Stimulated activated CD8-positive, alpha-beta memory T cell treated with anti-CD3 and anti-CD28 coated beads, Interleukin-15, amount 100 ng/mL, for 48 hours (primary cell): ENCODE results near the gene XRN1.
"Not testable (repeated sequence)": the region's sequence is repeated elsewhere in the genome, so short reads cannot be mapped to it uniquely, and the experiment has no call there.

Experiments
- DNase-seq, 2 donors: peaks; one replicate each; pipeline ENCODE4 v3.0.0-alpha.2; 2020; ENCODE audit warnings: low read depth in 2 of 2

The XRN1 gene

GRCh38 chr3:142434503-142434902 lies 13.3 kb downstream of the XRN1 start:
- DNase-seq, result no peak

GRCh38 chr3:142433110-142433509 lies 14.7 kb downstream of the XRN1 start:
- no peak for DNase-seq

- DNase-seq, result no peak
These were observed 18.3 kb downstream of the XRN1 start for GRCh38 chr3:142429582-142429981.

- DNase-seq, result no peak
These were observed 23.1 kb downstream of the XRN1 start for GRCh38 chr3:142424754-142425153.

GRCh38 chr3:142418926-142419592 lies 28.8 kb downstream of the XRN1 start:
- no peak for DNase-seq

- DNase-seq, result no peak
These were observed 30.5 kb downstream of the XRN1 start for GRCh38 chr3:142417302-142417701.

- DNase-seq, result not testable (repeated sequence)
These were observed 47.3 kb downstream of the XRN1 start for GRCh38 chr3:142400537-142400936.

GRCh38 chr3:142394921-142395622 lies 52.8 kb downstream of the XRN1 start:
- DNase-seq, result no peak

GRCh38 chr3:142385078-142385477 lies 62.8 kb downstream of the XRN1 start:
- no peak for DNase-seq

- DNase-seq, result no peak
These were observed 73.2 kb downstream of the XRN1 start for GRCh38 chr3:142374687-142375086.

GRCh38 chr3:142369576-142369975 lies 78.3 kb downstream of the XRN1 start:
- DNase-seq, result not testable (repeated sequence)

GRCh38 chr3:142366434-142366833 lies 81.4 kb downstream of the XRN1 start:
- no peak for DNase-seq

- no peak for DNase-seq
These were observed 83.8 kb downstream of the XRN1 start for GRCh38 chr3:142363936-142364467.

- DNase-seq, result not testable (repeated sequence)
These were observed 84.4 kb downstream of the XRN1 start for GRCh38 chr3:142363433-142363832.

- no peak for DNase-seq
These were observed 88.5 kb downstream of the XRN1 start for GRCh38 chr3:142359367-142359766.

- no peak for DNase-seq
These were observed 91.0 kb downstream of the XRN1 start for GRCh38 chr3:142356818-142357217.

GRCh38 chr3:142355692-142356091 lies 92.1 kb downstream of the XRN1 start:
- DNase-seq, result no peak

GRCh38 chr3:142354076-142354475 lies 93.8 kb downstream of the XRN1 start:
- DNase-seq, result no peak

- no peak for DNase-seq
These were observed 94.3 kb downstream of the XRN1 start for GRCh38 chr3:142353571-142353970.

GRCh38 chr3:142352698-142353097 lies 95.1 kb downstream of the XRN1 start:
- not testable (repeated sequence) for DNase-seq

GRCh38 chr3:142348460-142348859 lies 99.4 kb downstream of the XRN1 start:
- no peak for DNase-seq

- no peak for DNase-seq
These were observed 109.8 kb downstream of the XRN1 start for GRCh38 chr3:142337994-142338393.

GRCh38 chr3:142332390-142332789 lies 115.4 kb downstream of the XRN1 start:
- DNase-seq, result no peak
